Measurements from ENCODE around the gene WWOX. TPM values are rescaled to one million over a fixed set of nuclear protein-coding genes. Genes with fewer than 3 reads are reported as not detected.

WWOX gene
- polyA plus RNA-seq, 2 of the 4 experiments (the other 2 are of a cell fraction) = 16.0 to 17.2 TPM

- TF ChIP-seq CTCF (IDR thresholded peaks at IDR 0.05) = no peak
Observed at GRCh38 chr16:78515421-78515820, 416.0 kb downstream of the WWOX start (continued).

- H3K4me2 ChIP-seq = no peak overlapping the region
- DNase-seq (ENCODE audit: low read depth in 1 of 2, low spot score in 1 of 2) = no peak
- H3K4me3 ChIP-seq = no peak overlapping the region
- FAIRE-seq = no peak
- 56% methylated on average over 9 of the region's 9 CpGs for WGBS (ENCODE audit: missing lambda C conversion rate)
- POLR2A ChIA-PET = no interaction called here
- TF ChIP-seq CHD4 (IDR thresholded peaks at IDR 0.05; ENCODE audit: borderline replicate concordance) = no peak
- no peak for TF ChIP-seq CBX8 (IDR thresholded peaks at IDR 0.05)
- TF ChIP-seq CBX2 (IDR thresholded peaks at IDR 0.05; ENCODE audit: borderline replicate concordance, low read depth) = no peak
- TF ChIP-seq, protein P1, sequence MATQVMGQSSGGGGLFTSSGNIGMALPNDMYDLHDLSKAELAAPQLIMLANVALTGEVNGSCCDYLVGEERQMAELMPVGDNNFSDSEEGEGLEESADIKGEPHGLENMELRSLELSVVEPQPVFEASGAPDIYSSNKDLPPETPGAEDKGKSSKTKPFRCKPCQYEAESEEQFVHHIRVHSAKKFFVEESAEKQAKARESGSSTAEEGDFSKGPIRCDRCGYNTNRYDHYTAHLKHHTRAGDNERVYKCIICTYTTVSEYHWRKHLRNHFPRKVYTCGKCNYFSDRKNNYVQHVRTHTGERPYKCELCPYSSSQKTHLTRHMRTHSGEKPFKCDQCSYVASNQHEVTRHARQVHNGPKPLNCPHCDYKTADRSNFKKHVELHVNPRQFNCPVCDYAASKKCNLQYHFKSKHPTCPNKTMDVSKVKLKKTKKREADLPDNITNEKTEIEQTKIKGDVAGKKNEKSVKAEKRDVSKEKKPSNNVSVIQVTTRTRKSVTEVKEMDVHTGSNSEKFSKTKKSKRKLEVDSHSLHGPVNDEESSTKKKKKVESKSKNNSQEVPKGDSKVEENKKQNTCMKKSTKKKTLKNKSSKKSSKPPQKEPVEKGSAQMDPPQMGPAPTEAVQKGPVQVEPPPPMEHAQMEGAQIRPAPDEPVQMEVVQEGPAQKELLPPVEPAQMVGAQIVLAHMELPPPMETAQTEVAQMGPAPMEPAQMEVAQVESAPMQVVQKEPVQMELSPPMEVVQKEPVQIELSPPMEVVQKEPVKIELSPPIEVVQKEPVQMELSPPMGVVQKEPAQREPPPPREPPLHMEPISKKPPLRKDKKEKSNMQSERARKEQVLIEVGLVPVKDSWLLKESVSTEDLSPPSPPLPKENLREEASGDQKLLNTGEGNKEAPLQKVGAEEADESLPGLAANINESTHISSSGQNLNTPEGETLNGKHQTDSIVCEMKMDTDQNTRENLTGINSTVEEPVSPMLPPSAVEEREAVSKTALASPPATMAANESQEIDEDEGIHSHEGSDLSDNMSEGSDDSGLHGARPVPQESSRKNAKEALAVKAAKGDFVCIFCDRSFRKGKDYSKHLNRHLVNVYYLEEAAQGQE (IDR thresholded peaks at IDR 0.05) = no peak
- no peak for TF ChIP-seq RAD21 (conservative IDR thresholded peaks at IDR 0.05 in 1 of 2, IDR thresholded peaks at IDR 0.05 in 1 of 2)
- no peak for TF ChIP-seq PHF8 (IDR thresholded peaks at IDR 0.05; ENCODE audit: borderline replicate concordance, low read depth)
- TF ChIP-seq, protein P2, sequence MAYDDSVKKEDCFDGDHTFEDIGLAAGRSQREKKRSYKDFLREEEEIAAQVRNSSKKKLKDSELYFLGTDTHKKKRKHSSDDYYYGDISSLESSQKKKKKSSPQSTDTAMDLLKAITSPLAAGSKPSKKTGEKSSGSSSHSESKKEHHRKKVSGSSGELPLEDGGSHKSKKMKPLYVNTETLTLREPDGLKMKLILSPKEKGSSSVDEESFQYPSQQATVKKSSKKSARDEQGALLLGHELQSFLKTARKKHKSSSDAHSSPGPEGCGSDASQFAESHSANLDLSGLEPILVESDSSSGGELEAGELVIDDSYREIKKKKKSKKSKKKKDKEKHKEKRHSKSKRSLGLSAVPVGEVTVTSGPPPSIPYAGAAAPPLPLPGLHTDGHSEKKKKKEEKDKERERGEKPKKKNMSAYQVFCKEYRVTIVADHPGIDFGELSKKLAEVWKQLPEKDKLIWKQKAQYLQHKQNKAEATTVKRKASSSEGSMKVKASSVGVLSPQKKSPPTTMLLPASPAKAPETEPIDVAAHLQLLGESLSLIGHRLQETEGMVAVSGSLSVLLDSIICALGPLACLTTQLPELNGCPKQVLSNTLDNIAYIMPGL (CRISPR knock-in tag; IDR thresholded peaks at IDR 0.05; ENCODE audit: borderline replicate concordance) = no peak
- TF ChIP-seq TP53 (CRISPR knock-in tag; IDR thresholded peaks at IDR 0.05) = no peak
- TF ChIP-seq MAX (IDR thresholded peaks at IDR 0.05) = no peak
- TF ChIP-seq, protein P3, sequence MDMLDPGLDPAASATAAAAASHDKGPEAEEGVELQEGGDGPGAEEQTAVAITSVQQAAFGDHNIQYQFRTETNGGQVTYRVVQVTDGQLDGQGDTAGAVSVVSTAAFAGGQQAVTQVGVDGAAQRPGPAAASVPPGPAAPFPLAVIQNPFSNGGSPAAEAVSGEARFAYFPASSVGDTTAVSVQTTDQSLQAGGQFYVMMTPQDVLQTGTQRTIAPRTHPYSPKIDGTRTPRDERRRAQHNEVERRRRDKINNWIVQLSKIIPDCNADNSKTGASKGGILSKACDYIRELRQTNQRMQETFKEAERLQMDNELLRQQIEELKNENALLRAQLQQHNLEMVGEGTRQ (IDR thresholded peaks at IDR 0.05) = no peak
- TF ChIP-seq JUNB (IDR thresholded peaks at IDR 0.05) = no peak
- TF ChIP-seq, protein P4, sequence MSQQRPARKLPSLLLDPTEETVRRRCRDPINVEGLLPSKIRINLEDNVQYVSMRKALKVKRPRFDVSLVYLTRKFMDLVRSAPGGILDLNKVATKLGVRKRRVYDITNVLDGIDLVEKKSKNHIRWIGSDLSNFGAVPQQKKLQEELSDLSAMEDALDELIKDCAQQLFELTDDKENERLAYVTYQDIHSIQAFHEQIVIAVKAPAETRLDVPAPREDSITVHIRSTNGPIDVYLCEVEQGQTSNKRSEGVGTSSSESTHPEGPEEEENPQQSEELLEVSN (IDR thresholded peaks at IDR 0.05; ENCODE audit: borderline replicate concordance, low read depth) = no peak
- no peak for TF ChIP-seq BCL3 (IDR thresholded peaks at IDR 0.05)
- TF ChIP-seq HDAC2 (IDR thresholded peaks at IDR 0.05) = no peak
- TF ChIP-seq HES2 (IDR thresholded peaks at IDR 0.05) = no peak
- no peak for TF ChIP-seq FOSL2 (IDR thresholded peaks at IDR 0.05)
- TF ChIP-seq FOSL2 (CRISPR knock-in tag; IDR thresholded peaks at IDR 0.05) = no peak
- no peak for TF ChIP-seq ESRRA (IDR thresholded peaks at IDR 0.05; ENCODE audit: borderline replicate concordance, low read length)
- TF ChIP-seq EHF (CRISPR knock-in tag; IDR thresholded peaks at IDR 0.05) = no peak
- TF ChIP-seq CEBPB (IDR thresholded peaks at IDR 0.05) = no peak
- no peak for TF ChIP-seq EHMT2 (IDR thresholded peaks at IDR 0.05; ENCODE audit: low read depth)
- no peaks in the 10 kb centered on the region for H3K9me3 ChIP-seq
- H3K4me1 ChIP-seq = no peaks in the 10 kb centered on the region
- H3K27ac ChIP-seq = no peak overlapping the region
- CTCF ChIA-PET = no interaction called here
- ATAC-seq = no peak
Observed at GRCh38 chr16:78516006-78516736, 416.7 kb downstream of the WWOX start.
